Lower leg skin (tissue), 3 donors: ENCODE results near the gene SPPL3.

Experiments
- CTCF ChIP-seq, 3 donors: fragments of 450-650 bp; IDR thresholded peaks; one replicate each; pipeline ENCODE4 v1.5.1; 2016; ENCODE audit warnings: antibody characterized with exemption in 3 of 3, mild to moderate bottlenecking in 3 of 3, moderate library complexity in 2 of 3
- POLR2A ChIP-seq, 2 donors: fragments of 450-650 bp; IDR thresholded peaks; one replicate each; pipeline ENCODE4 v1.6.1; 2016 to 2017; ENCODE audit warnings: antibody characterized with exemption in 2 of 2, mild to moderate bottlenecking in 1 of 2, moderate library complexity in 1 of 2

GRCh38 chr12:120902846-120903411, 1.2 kb downstream of the SPPL3 start:
- no peak for TF ChIP-seq CTCF (IDR thresholded peaks at IDR 0.05)
- TF ChIP-seq POLR2A (IDR thresholded peaks at IDR 0.05), result no peak
